Activated CD4-positive, alpha-beta T cell treated with anti-CD3 and anti-CD28 coated beads, Interleukin-2, amount 10 ng/mL, durations not matched to agents 24 days and 14 days (primary cell): ENCODE data around the gene RPL27. TPM values are rescaled to one million over a fixed set of nuclear protein-coding genes. Genes with fewer than 3 reads are reported as not detected.
A peak's percentile ranks its signal among the peaks of the same experiment; 100 is the strongest.
"Not testable (repeated sequence)": the region's sequence is repeated elsewhere in the genome, so short reads cannot be mapped to it uniquely, and the experiment has no call there.

Source experiments
- DNase-seq: peaks from one replicate; pipeline ENCODE4 v3.0.0; 2022
- H3K27ac Mint-ChIP-seq: one replicate; pipeline ENCODE4 v1.8.0; 2022; ENCODE audit warnings: mild to moderate bottlenecking, mixed read lengths
- H3K27me3 Mint-ChIP-seq: one replicate; pipeline ENCODE4 v1.8.0; 2022; ENCODE audit warnings: mixed read lengths
- H3K36me3 Mint-ChIP-seq: one replicate; pipeline ENCODE4 v1.8.0; 2022; ENCODE audit warnings: low read depth, mild to moderate bottlenecking, mixed read lengths
- H3K4me1 Mint-ChIP-seq: one replicate; pipeline ENCODE4 v1.8.0; 2021; ENCODE audit warnings: mixed read lengths
- H3K4me3 Mint-ChIP-seq: one replicate; pipeline ENCODE4 v1.8.0; 2022; ENCODE audit warnings: mild to moderate bottlenecking, moderate library complexity, mixed read lengths
- H3K9me3 Mint-ChIP-seq: one replicate; pipeline ENCODE4 v1.8.0; 2021; ENCODE audit warnings: mixed read lengths
- intact Hi-C: fragments of 100-400 bp; cut with micrococcal nuclease; formaldehyde crosslinking; loops from one replicate; pipeline ENCODE4 v1.15.1; 2023
- total RNA-seq: library from RNA; stranded (reverse); gene quantifications from 2 replicates; pipeline ENCODE4 v1.2.3, GENCODE V29; 2022

RPL27 gene
- total RNA-seq, 1 donor from 2014 or later = 1,206 TPM

DNA sequence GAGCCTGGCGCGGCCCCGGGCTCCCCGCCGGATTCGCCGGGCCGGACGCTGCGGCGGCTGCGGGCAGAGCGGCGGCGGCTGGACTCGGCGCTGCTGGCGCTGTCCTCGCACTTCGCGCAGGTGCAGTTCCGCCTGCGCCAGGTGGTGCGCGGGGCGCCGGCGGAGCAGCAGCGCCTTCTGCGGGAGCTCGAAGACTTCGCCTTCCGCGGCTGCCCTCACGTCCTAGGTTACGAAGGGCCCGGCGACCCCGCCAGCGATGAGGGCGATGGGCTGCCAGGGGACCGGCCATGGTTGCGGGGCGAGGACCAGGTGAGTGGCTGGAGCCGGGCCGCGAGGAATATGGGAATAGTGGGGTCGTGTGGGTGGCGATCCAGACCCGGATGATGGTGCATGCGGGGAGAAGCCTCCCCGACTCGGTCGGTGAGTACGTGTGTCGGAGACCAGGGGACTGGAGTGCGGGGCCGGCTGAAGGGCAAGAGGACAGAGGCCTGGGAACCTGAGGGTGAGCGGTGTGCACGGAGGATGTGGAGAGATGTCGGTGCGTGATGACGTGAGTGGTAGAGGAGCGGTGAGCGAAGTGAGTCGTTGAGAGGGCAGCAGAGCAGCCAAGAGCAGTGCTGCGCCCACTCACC is 17.3 kb upstream of the RPL27 start:
- H3K4me3 Mint-ChIP-seq = peak overlapping the region; percentile 96
- H3K4me1 Mint-ChIP-seq = peaks cover 30% of the 10 kb centered on the region
- no peaks in the 10 kb centered on the region for H3K27me3 Mint-ChIP-seq
- peaks cover 19% of the 10 kb centered on the region for H3K36me3 Mint-ChIP-seq
- H3K9me3 Mint-ChIP-seq = no peaks in the 10 kb centered on the region
- peak; percentile 88 for DNase-seq
- intact Hi-C loops = loop anchor here (1.0 to 2.0 kb wide), 2 partner anchors 16 to 144 kb away; partner anchors contain the start of genes AARSD1 and BRCA1
- H3K27ac Mint-ChIP-seq = peak overlapping the region; percentile 96

GRCh38 chr17:42982266-42982665 is 16.0 kb upstream of the RPL27 start:
- Mint-ChIP-seq H3K27ac (peak overlapping the region; percentile 75), H3K4me3 (peak overlapping the region; percentile 96), H3K4me1 (peaks cover 31% of the 10 kb centered on the region), H3K27me3 (no peaks in the 10 kb centered on the region), H3K9me3 (no peaks in the 10 kb centered on the region), H3K36me3 (peaks cover 19% of the 10 kb centered on the region)
- no peak for DNase-seq
- intact Hi-C loops = loop anchor here (1.0 kb wide), 1 partner anchor 16 kb away; the partner anchor contains the start of gene RPL27

DNA sequence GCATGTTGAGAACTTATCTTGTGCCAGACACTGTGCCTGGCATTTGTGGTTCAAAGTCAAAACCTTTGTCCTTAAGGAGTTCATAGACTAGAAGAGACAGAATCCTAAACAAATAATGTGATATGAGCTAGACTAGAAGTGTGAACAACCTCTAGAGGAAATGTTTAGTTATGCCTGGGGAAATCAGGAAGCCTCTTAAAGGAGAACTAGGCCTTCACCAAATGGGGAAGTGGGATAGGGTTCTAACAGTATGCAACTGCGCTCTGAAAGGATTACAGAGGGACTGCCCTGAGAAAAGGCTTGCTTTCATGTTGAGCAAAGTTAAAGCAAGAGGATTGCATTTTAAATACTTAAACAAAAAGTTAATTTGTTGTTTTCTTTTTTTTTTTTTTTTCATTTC is 13.0 kb upstream of the RPL27 start:
- no peak overlapping the region for H3K4me3 Mint-ChIP-seq
- H3K27ac Mint-ChIP-seq = peak overlapping the region; percentile 41
- peaks cover 20% of the 10 kb centered on the region for H3K4me1 Mint-ChIP-seq
- no peaks in the 10 kb centered on the region for H3K27me3 Mint-ChIP-seq
- intact Hi-C loops = no loop called here
- no peak for DNase-seq
- H3K36me3 Mint-ChIP-seq = peaks cover 44% of the 10 kb centered on the region
- no peaks in the 10 kb centered on the region for H3K9me3 Mint-ChIP-seq

- Mint-ChIP-seq H3K36me3 (peaks cover 53% of the 10 kb centered on the region), H3K4me1 (peaks cover 5% of the 10 kb centered on the region), H3K27ac (no peak overlapping the region), H3K9me3 (no peaks in the 10 kb centered on the region), H3K27me3 (no peaks in the 10 kb centered on the region), H3K4me3 (no peak overlapping the region)
- intact Hi-C loops = no loop called here
- no peak for DNase-seq
These were observed 9.1 kb upstream of the RPL27 start for GRCh38 chr17:42989141-42989540.

GRCh38 chr17:42989726-42990652 is 8.2 kb upstream of the RPL27 start:
- Mint-ChIP-seq H3K27me3 (no peaks in the 10 kb centered on the region), H3K9me3 (no peaks in the 10 kb centered on the region), H3K4me3 (no peak overlapping the region), H3K4me1 (peaks cover 2% of the 10 kb centered on the region), H3K27ac (no peak overlapping the region), H3K36me3 (peaks cover 59% of the 10 kb centered on the region)
- no peak for DNase-seq
- intact Hi-C loops = no loop called here

DNA sequence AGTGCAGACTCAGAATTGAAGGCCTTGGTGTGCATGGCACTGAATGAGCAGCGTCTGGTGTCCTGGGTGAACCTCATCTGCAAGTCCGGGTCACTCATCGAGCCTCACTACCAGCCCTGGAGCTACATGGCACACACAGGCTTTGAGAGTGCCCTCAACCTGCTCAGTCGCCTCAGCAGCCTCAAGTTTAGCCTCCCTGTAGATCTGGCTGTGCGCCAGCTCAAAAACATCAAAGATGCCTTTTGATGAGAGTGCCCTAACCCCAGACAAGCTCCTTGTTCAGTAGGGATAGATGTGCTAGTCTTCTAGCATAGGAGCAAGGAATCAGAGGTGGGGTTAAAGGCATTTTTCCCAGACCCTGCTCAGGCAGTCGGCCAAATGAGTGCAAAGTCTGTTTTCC is 6.7 kb upstream of the RPL27 start:
- Mint-ChIP-seq H3K4me3 (no peak overlapping the region), H3K4me1 (no peaks in the 10 kb centered on the region), H3K9me3 (no peaks in the 10 kb centered on the region), H3K36me3 (peaks cover 54% of the 10 kb centered on the region), H3K27ac (no peak overlapping the region), H3K27me3 (no peaks in the 10 kb centered on the region)
- intact Hi-C loops = no loop called here
- no peak for DNase-seq

DNA sequence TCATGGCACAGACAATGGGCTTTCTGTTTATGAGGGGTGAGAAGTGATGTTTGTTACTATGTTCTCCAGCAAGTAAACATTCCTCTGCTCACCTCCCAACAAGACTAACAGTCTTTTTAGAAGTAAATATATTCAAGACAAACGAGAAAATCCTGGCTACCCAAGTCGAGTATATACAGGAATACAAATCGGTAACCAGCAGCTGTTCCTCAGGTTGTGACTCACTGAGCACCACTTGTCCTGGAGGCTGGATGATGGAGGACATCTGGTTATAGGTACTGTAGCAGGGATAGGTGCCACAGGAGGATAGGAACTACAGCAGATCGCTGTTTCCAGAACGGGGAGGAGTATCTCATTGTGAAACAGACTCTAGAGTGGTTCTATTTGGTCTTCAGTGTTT is 5.3 kb upstream of the RPL27 start:
- Mint-ChIP-seq H3K4me3 (no peak overlapping the region), H3K27me3 (no peaks in the 10 kb centered on the region), H3K9me3 (no peaks in the 10 kb centered on the region), H3K36me3 (peaks cover 51% of the 10 kb centered on the region), H3K4me1 (peaks cover 8% of the 10 kb centered on the region), H3K27ac (no peak overlapping the region)
- no peak for DNase-seq
- intact Hi-C loops = no loop called here

GRCh38 chr17:42993913-42994312 is 4.3 kb upstream of the RPL27 start:
- H3K4me3 Mint-ChIP-seq, H3K27ac Mint-ChIP-seq, H3K9me3 Mint-ChIP-seq, intact Hi-C loops, H3K27me3 Mint-ChIP-seq, DNase-seq: not testable (repeated sequence)
- Mint-ChIP-seq H3K36me3 (peaks cover 48% of the 10 kb centered on the region), H3K4me1 (peaks cover 12% of the 10 kb centered on the region)

GRCh38 chr17:42997390-42997983 is 732 bp upstream of the RPL27 start:
- H3K36me3 Mint-ChIP-seq = peaks cover 52% of the 10 kb centered on the region
- intact Hi-C loops = loop anchor here (5.0 kb wide), 1 partner anchor 165 kb away; the partner anchor contains the start of gene PSME3
- H3K9me3 Mint-ChIP-seq = no peaks in the 10 kb centered on the region
- H3K4me1 Mint-ChIP-seq = peaks cover 22% of the 10 kb centered on the region
- H3K27me3 Mint-ChIP-seq = no peaks in the 10 kb centered on the region
- peak overlapping the region; percentile 99 for H3K4me3 Mint-ChIP-seq
- peak overlapping the region; percentile 99 for H3K27ac Mint-ChIP-seq
- DNase-seq = no peak

GRCh38 chr17:42999003-42999525 is 845 bp downstream of the RPL27 start:
- H3K27me3 Mint-ChIP-seq = no peaks in the 10 kb centered on the region
- H3K9me3 Mint-ChIP-seq = no peaks in the 10 kb centered on the region
- no peak for DNase-seq
- H3K27ac Mint-ChIP-seq = peak overlapping the region; percentile 99
- peaks cover 61% of the 10 kb centered on the region for H3K36me3 Mint-ChIP-seq
- H3K4me1 Mint-ChIP-seq = peaks cover 22% of the 10 kb centered on the region
- peak overlapping the region; percentile 99 for H3K4me3 Mint-ChIP-seq
- intact Hi-C loops = loop anchor here (2.0 to 5.0 kb wide), 2 partner anchors 34 to 167 kb away; partner anchors contain the start of genes AARSD1 and PSME3

DNA sequence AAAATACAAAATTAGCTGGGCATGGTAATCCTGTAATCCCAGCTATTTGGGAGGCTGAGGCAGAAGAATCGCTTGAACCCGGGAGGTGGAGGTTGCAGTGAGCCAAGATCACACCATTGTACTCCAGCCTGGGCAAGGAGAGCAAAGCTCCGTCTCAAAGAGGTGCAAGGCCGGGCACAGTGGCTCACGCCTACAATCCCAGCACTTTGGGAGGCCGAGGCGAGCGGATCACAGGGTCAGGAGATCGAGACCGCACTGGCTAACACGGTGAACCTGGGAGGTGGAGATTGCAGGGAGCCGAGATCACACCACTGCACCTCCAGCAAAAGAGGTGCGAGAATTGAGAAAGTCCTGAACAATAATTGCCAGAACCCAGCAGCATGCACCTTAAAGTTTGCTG is 2.7 kb downstream of the RPL27 start:
- not testable (repeated sequence) for H3K4me3 Mint-ChIP-seq, H3K27me3 Mint-ChIP-seq
- H3K36me3 Mint-ChIP-seq = peaks cover 59% of the 10 kb centered on the region

DNA sequence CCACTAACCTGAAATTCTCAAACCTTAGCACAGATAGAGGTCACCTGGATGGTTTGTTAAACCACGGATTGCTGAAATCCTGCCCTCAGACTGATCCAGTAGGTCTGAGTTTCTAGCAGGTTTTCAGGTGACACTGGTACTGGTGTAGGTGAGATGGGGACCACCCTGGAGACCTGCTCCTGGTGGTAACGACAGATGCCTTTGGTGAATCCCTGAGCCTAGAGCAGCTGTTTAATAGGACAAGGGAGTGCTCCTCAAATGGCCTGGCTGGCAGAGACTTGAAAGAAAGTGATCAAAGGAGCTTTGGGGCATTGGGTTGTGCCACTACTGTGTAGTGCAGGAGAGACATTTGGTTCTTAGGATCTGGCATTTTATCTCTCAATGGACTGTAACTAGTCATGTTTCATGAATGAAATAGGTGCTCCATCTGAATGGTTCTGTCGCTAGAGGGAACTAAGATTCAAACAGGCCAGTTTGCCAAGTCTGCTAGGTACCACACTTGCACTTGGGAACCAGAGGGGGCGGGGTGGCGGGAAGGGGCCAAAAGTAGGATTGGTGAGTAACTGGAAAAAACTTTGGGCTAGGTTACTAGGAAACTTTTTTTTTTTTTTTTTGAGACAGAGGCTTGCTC is 5.4 kb downstream of the RPL27 start:
- H3K4me3 Mint-ChIP-seq = no peak overlapping the region
- no peak for DNase-seq
- H3K9me3 Mint-ChIP-seq = no peaks in the 10 kb centered on the region
- H3K4me1 Mint-ChIP-seq = peaks cover 20% of the 10 kb centered on the region
- peaks cover 59% of the 10 kb centered on the region for H3K36me3 Mint-ChIP-seq
- intact Hi-C loops = no loop called here
- peak overlapping the region; percentile 56 for H3K27ac Mint-ChIP-seq
- no peaks in the 10 kb centered on the region for H3K27me3 Mint-ChIP-seq

More for the DNA sequence above, 2.7 kb downstream of the RPL27 start:
- peaks cover 22% of the 10 kb centered on the region for H3K4me1 Mint-ChIP-seq
- H3K9me3 Mint-ChIP-seq, intact Hi-C loops, DNase-seq: not testable (repeated sequence)
- peak overlapping the region; percentile 58 for H3K27ac Mint-ChIP-seq
